Progenitor cell of endocrine pancreas (in vitro differentiated cells): Measurements from ENCODE around the gene GTF3C1. TPM values are rescaled to one million over a fixed set of nuclear protein-coding genes. Genes with fewer than 3 reads are reported as not detected.

Experiments
- DNase-seq: peaks from one replicate; pipeline ENCODE4 v3.0.0; 2021; ENCODE audit warnings: low spot score; ENCODE audit not compliant: unreplicated experiment
- H3K27ac Mint-ChIP-seq: 2 replicates; pipeline ENCODE4 v1.8.0; 2021; ENCODE audit warnings: mild to moderate bottlenecking, moderate library complexity, mixed read lengths
- H3K27me3 Mint-ChIP-seq: 2 replicates; pipeline ENCODE4 v1.8.0; 2021; ENCODE audit warnings: mixed read lengths
- H3K36me3 Mint-ChIP-seq: 2 replicates; pipeline ENCODE4 v1.8.0; 2022; ENCODE audit warnings: mixed read lengths; ENCODE audit not compliant: insufficient read depth
- H3K4me1 Mint-ChIP-seq: 2 replicates; pipeline ENCODE4 v1.8.0; 2021; ENCODE audit warnings: low read depth, mixed read lengths
- H3K4me3 Mint-ChIP-seq: 2 replicates; pipeline ENCODE4 v1.8.0; 2021; ENCODE audit warnings: low read depth, mild to moderate bottlenecking, moderate library complexity, mixed read lengths
- H3K9me3 Mint-ChIP-seq: 2 replicates; pipeline ENCODE4 v1.8.0; 2021; ENCODE audit warnings: low read depth, mixed read lengths
- CTCF ChIP-seq: fragments of 200-600 bp; sonication (generic); IDR thresholded peaks from one replicate; pipeline ENCODE4 v1.5.0; 2021; ENCODE audit warnings: antibody characterized with exemption, mild to moderate bottlenecking; ENCODE audit not compliant: unreplicated experiment
- total RNA-seq: library from RNA; stranded (reverse); gene quantifications from 2 replicates; pipeline ENCODE4 v1.2.1, GENCODE V29; 2021

The GTF3C1 gene
- total RNA-seq, 1 donor from 2014 or later, result 106 TPM

GRCh38 chr16:27539636-27540035, 10.1 kb downstream of the GTF3C1 start:
- H3K4me3 Mint-ChIP-seq, result no peak overlapping the region
- no peaks in the 10 kb centered on the region for H3K27me3 Mint-ChIP-seq
- H3K36me3 Mint-ChIP-seq, result peaks cover 47% of the 10 kb centered on the region
- DNase-seq, result no peak
- H3K27ac Mint-ChIP-seq, result no peak overlapping the region
- TF ChIP-seq CTCF, result no peak
- peaks cover 3% of the 10 kb centered on the region for H3K9me3 Mint-ChIP-seq
- no peaks in the 10 kb centered on the region for H3K4me1 Mint-ChIP-seq

- Mint-ChIP-seq H3K9me3 (peaks cover 3% of the 10 kb centered on the region), H3K4me1 (no peaks in the 10 kb centered on the region), H3K36me3 (peaks cover 46% of the 10 kb centered on the region), H3K27me3 (no peaks in the 10 kb centered on the region), H3K27ac (no peak overlapping the region), H3K4me3 (no peak overlapping the region)
- no peak for TF ChIP-seq CTCF
- no peak for DNase-seq
Measured at GRCh38 chr16:27539120-27539519, 10.6 kb downstream of the GTF3C1 start.

GRCh38 chr16:27538528-27538927, 11.2 kb downstream of the GTF3C1 start:
- Mint-ChIP-seq H3K9me3 (peaks cover 3% of the 10 kb centered on the region), H3K36me3 (peaks cover 46% of the 10 kb centered on the region), H3K4me1 (no peaks in the 10 kb centered on the region), H3K27me3 (no peaks in the 10 kb centered on the region), H3K4me3 (no peak overlapping the region), H3K27ac (no peak overlapping the region)
- TF ChIP-seq CTCF, result no peak
- no peak for DNase-seq

GRCh38 chr16:27534256-27534655, 15.5 kb downstream of the GTF3C1 start:
- H3K27me3 Mint-ChIP-seq, result no peaks in the 10 kb centered on the region
- no peak for DNase-seq
- no peak overlapping the region for H3K4me3 Mint-ChIP-seq
- no peak for TF ChIP-seq CTCF
- no peaks in the 10 kb centered on the region for H3K9me3 Mint-ChIP-seq
- no peak overlapping the region for H3K27ac Mint-ChIP-seq
- H3K4me1 Mint-ChIP-seq, result peaks cover 4% of the 10 kb centered on the region
- peaks cover 31% of the 10 kb centered on the region for H3K36me3 Mint-ChIP-seq

GRCh38 chr16:27531826-27532800, 17.6 kb downstream of the GTF3C1 start:
- Mint-ChIP-seq H3K27ac (peak overlapping the region; percentile 83), H3K4me1 (peaks cover 4% of the 10 kb centered on the region), H3K27me3 (no peaks in the 10 kb centered on the region), H3K4me3 (no peak overlapping the region), H3K36me3 (peaks cover 35% of the 10 kb centered on the region), H3K9me3 (no peaks in the 10 kb centered on the region)
- DNase-seq, result no peak
- TF ChIP-seq CTCF, result no peak
